ENCODE measurements around the gene TJP1.
"Not testable (repeated sequence)": the region's sequence is repeated elsewhere in the genome, so short reads cannot be mapped to it uniquely, and the experiment has no call there.

The TJP1 gene

DNA sequence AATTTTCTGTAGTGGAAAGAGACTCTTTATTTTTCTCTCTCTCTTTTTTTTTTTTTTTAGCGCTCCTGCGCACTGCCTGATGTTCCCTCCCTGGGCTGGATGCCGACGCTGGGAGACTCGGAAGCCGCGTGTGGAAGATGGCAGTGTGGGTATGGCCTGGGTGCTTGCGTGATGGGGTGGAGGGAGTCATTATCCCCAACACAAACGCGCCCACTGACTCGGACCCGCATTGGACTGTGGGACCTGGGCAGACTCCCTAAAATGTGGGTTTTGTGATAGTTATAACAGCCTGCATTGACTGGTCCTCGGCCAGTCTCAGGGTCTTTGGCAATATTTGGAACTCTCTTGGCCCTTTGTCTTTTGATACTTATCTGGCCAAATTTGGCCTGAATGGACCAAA is 157.9 kb downstream of the TJP1 start:
- Histone ChIP-seq H3K27ac (ENCODE audit: extremely low read depth, low read depth, low read length) (no peak overlapping the region), H3K36me3 (ENCODE audit: control insufficient read depth in 2 of 2, insufficient read depth in 1 of 2, low read length in 2 of 2) (no peaks in the 10 kb centered on the region), H3K9me3 (ENCODE audit: control insufficient read depth, insufficient read depth, low read depth, low read length) (no peaks in the 10 kb centered on the region), H3K4me1 (ENCODE audit: control insufficient read depth, insufficient read depth, low read length) (no peaks in the 10 kb centered on the region), H3K4me3 (ENCODE audit: low read depth, low read length) (no peak overlapping the region)
- ChIA-PET CTCF (no interaction called here), POLR2A (interaction anchor here (0.7 kb wide), 1 partner anchor 69 kb away, joined by 3 read pairs; no protein-coding TSS in a partner anchor)
- TF ChIP-seq KLF1 (tag by site-specific recombination; IDR thresholded peaks at IDR 0.05) (no peak), ZNF391 (tag by site-specific recombination; IDR thresholded peaks at IDR 0.05; ENCODE audit: borderline replicate concordance, low read depth) (no peak), YY2 (tag by site-specific recombination; IDR thresholded peaks at IDR 0.05) (no peak), ZNF24 (tag by site-specific recombination; IDR thresholded peaks at IDR 0.05) (no peak), ZNF707 (tag by site-specific recombination; IDR thresholded peaks at IDR 0.05) (no peak), ZNF558 (tag by site-specific recombination; IDR thresholded peaks at IDR 0.05) (no peak), GLIS2 (tag by site-specific recombination; IDR thresholded peaks at IDR 0.05) (no peak), ZNF184 (tag by site-specific recombination; IDR thresholded peaks at IDR 0.05) (no peak), SP2 (tag by site-specific recombination; IDR thresholded peaks at IDR 0.05) (no peak), OVOL3 (tag by site-specific recombination; IDR thresholded peaks at IDR 0.05) (no peak), ZNF324 (tag by site-specific recombination; IDR thresholded peaks at IDR 0.05) (no peak), GFI1B (tag by site-specific recombination; IDR thresholded peaks at IDR 0.05) (no peak)
- TF ChIP-seq, protein P1, sequence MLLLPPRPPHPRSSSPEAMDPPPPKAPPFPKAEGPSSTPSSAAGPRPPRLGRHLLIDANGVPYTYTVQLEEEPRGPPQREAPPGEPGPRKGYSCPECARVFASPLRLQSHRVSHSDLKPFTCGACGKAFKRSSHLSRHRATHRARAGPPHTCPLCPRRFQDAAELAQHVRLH (tag by site-specific recombination; IDR thresholded peaks at IDR 0.05) = no peak
- TF ChIP-seq, protein P2, sequence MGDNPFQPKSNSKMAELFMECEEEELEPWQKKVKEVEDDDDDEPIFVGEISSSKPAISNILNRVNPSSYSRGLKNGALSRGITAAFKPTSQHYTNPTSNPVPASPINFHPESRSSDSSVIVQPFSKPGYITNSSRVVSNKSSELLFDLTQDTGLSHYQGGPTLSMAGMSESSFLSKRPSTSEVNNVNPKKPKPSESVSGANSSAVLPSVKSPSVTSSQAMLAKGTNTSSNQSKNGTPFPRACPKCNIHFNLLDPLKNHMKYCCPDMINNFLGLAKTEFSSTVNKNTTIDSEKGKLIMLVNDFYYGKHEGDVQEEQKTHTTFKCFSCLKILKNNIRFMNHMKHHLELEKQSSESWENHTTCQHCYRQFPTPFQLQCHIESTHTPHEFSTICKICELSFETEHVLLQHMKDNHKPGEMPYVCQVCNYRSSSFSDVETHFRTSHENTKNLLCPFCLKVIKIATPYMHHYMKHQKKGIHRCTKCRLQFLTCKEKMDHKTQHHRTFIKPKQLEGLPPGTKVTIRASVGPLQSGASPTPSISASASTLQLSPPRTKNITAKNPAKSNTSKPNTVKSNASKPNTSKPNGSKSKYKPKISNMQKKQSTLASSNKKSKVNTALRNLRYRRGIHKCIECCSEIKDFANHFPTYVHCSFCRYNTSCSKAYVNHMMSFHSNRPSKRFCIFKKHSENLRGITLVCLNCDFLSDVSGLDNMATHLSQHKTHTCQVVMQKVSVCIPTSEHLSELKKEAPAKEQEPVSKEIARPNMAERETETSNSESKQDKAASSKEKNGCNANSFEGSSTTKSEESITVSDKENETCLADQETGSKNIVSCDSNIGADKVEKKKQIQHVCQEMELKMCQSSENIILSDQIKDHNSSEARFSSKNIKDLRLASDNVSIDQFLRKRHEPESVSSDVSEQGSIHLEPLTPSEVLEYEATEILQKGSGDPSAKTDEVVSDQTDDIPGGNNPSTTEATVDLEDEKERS (tag by site-specific recombination; IDR thresholded peaks at IDR 0.05) = no peak

DNA sequence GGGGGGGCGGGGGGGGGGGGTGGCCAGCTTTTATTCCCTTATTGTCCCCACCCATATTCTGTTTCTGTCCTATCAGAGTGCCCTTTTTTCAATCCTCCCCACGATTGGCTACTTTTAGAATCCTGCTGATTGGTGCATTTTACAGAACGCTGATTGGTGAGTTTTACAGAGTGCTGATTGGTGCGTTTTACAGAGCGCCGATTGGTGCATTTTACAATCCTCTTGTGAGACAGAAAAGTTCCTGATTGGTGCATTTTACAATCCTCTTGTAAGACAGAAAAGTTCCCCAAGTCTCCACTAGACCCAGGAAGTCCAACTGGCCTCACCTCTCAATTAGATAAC is 164.8 kb downstream of the TJP1 start:
- H3K4me3 ChIP-seq (ENCODE audit: low read depth, low read length); H3K9me3 ChIP-seq (ENCODE audit: control insufficient read depth, insufficient read depth, low read depth, low read length); H3K4me1 ChIP-seq (ENCODE audit: control insufficient read depth, insufficient read depth, low read length); H3K27ac ChIP-seq (ENCODE audit: extremely low read depth, low read depth, low read length); POLR2A ChIA-PET; CTCF ChIA-PET; H3K36me3 ChIP-seq (ENCODE audit: control insufficient read depth in 2 of 2, insufficient read depth in 1 of 2, low read length in 2 of 2): not testable (repeated sequence)

DNA sequence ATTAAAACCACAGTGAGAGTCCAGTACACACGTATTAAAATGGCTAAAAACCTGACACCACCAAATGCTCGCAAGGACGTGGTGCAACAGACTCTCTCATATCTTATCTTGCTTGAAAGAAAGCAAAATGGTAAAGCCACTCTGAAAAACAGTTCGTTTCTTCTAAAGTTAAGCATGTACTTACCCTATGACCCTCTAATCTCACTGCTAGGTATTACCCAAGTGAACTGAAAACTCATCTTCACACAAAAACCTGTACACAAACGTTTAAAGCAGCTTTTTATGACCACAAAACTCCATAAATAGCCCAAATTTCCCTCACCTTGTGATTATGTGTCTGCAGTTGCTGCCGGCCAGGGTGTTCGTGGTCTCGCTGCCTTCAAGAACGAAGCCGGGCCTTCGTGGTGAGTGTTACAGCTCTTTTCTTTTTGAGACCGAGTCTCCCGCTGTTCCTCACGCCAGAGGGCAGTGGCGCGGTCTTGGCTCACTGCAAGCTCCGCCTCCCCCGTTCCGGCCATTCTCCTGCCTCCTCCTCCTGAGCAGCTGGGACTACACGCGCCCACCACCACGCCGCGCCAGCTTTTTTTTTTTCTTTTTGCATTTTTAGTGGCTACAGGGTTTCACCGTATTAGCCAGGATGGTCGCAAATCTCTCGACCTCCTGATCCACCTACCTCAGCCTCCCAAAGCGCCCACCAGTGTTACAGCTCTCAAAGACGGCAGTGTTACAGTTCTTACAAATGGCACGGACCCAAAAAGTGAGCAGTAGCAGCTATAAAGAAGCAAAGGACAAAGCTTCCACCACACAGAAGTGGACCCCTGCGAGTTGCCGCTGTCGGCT is 165.4 kb downstream of the TJP1 start:
- ChIA-PET CTCF (interaction anchor here (1.4 kb wide), 1 partner anchor 517 kb away, joined by 3 read pairs; no protein-coding TSS in a partner anchor), POLR2A (no interaction called here)
- no peaks in the 10 kb centered on the region for H3K9me3 ChIP-seq (ENCODE audit: control insufficient read depth, insufficient read depth, low read depth, low read length)
- no peaks in the 10 kb centered on the region for H3K36me3 ChIP-seq (ENCODE audit: control insufficient read depth in 2 of 2, insufficient read depth in 1 of 2, low read length in 2 of 2)
- no peak overlapping the region for H3K4me3 ChIP-seq (ENCODE audit: low read depth, low read length)
- TF ChIP-seq ZNF248 (tag by site-specific recombination; IDR thresholded peaks at IDR 0.05) (no peak), ZNF266 (tag by site-specific recombination; IDR thresholded peaks at IDR 0.05; ENCODE audit: low read depth) (no peak), ZNF791 (tag by site-specific recombination; IDR thresholded peaks at IDR 0.05) (no peak), ZBTB21 (tag by site-specific recombination; IDR thresholded peaks at IDR 0.05) (no peak)
- TF ChIP-seq, protein P3, sequence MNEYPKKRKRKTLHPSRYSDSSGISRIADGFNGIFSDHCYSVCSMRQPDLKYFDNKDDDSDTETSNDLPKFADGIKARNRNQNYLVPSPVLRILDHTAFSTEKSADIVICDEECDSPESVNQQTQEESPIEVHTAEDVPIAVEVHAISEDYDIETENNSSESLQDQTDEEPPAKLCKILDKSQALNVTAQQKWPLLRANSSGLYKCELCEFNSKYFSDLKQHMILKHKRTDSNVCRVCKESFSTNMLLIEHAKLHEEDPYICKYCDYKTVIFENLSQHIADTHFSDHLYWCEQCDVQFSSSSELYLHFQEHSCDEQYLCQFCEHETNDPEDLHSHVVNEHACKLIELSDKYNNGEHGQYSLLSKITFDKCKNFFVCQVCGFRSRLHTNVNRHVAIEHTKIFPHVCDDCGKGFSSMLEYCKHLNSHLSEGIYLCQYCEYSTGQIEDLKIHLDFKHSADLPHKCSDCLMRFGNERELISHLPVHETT (tag by site-specific recombination; IDR thresholded peaks at IDR 0.05) = no peak
- TF ChIP-seq, protein P4, sequence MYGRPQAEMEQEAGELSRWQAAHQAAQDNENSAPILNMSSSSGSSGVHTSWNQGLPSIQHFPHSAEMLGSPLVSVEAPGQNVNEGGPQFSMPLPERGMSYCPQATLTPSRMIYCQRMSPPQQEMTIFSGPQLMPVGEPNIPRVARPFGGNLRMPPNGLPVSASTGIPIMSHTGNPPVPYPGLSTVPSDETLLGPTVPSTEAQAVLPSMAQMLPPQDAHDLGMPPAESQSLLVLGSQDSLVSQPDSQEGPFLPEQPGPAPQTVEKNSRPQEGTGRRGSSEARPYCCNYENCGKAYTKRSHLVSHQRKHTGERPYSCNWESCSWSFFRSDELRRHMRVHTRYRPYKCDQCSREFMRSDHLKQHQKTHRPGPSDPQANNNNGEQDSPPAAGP (tag by site-specific recombination; IDR thresholded peaks at IDR 0.05) = no peak
- no peaks in the 10 kb centered on the region for H3K4me1 ChIP-seq (ENCODE audit: control insufficient read depth, insufficient read depth, low read length)
- no peak overlapping the region for H3K27ac ChIP-seq (ENCODE audit: extremely low read depth, low read depth, low read length)
